ENCODE data around the gene MMP28. TPM values are rescaled to one million over a fixed set of nuclear protein-coding genes. Genes with fewer than 3 reads are reported as not detected.

Gene MMP28
- total RNA-seq, 4 donors from 2014 or later = 75.5 to 150 (median 116) TPM

DNA sequence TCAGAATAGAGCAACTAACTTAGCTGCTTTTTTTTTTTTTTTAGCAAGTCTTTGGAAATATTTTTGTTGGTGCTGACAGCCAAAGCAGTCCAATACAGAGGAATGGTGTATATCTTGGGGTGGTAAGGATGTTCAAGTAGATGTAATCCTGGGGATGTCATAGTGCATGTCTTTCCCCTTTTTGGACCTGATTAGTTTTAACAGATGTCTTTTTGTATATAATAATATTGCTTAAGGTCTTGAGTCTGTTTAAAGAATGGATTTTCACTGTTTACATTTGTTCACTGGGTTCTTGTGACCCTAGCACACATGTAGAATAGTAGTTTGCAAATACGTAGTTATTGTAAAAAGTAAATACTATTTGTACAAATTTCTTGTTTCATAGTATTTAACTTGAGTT lies 21.8 kb upstream of the MMP28 start:
- H3K4me3 ChIP-seq = no peak overlapping the region
- DNase-seq (ENCODE audit: extremely low spot score) = no peak
- peak overlapping the region; percentile 35 to 63 (median 48) for H3K27ac ChIP-seq (replicated peaks in 1 of 4)
- H3K9me3 ChIP-seq = no peaks in the 10 kb centered on the region
- no peaks in the 10 kb centered on the region for H3K27me3 ChIP-seq
- peaks cover 0 to 49% (median 19%) of the 10 kb centered on the region in 4 donors for H3K36me3 ChIP-seq
- WGBS = 39% methylated on average over 1 of the region's 1 CpG
- intact Hi-C loops (cut with DNase I) = loop anchor here (10.0 kb wide), 1 partner anchor 202 kb away; no protein-coding TSS in a partner anchor
- H3K4me1 ChIP-seq = peaks cover 16 to 96% (median 95%) of the 10 kb centered on the region in 4 donors
- TF ChIP-seq EP300 (IDR thresholded peaks at IDR 0.05) (no peak), POLR2AphosphoS5 (IDR thresholded peaks at IDR 0.05) (no peak), POLR2A (IDR thresholded peaks at IDR 0.05; ENCODE audit: low read depth) (no peak)
- TF ChIP-seq, protein P1, sequence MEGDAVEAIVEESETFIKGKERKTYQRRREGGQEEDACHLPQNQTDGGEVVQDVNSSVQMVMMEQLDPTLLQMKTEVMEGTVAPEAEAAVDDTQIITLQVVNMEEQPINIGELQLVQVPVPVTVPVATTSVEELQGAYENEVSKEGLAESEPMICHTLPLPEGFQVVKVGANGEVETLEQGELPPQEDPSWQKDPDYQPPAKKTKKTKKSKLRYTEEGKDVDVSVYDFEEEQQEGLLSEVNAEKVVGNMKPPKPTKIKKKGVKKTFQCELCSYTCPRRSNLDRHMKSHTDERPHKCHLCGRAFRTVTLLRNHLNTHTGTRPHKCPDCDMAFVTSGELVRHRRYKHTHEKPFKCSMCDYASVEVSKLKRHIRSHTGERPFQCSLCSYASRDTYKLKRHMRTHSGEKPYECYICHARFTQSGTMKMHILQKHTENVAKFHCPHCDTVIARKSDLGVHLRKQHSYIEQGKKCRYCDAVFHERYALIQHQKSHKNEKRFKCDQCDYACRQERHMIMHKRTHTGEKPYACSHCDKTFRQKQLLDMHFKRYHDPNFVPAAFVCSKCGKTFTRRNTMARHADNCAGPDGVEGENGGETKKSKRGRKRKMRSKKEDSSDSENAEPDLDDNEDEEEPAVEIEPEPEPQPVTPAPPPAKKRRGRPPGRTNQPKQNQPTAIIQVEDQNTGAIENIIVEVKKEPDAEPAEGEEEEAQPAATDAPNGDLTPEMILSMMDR (IDR thresholded peaks at IDR 0.05) = no peak

DNA sequence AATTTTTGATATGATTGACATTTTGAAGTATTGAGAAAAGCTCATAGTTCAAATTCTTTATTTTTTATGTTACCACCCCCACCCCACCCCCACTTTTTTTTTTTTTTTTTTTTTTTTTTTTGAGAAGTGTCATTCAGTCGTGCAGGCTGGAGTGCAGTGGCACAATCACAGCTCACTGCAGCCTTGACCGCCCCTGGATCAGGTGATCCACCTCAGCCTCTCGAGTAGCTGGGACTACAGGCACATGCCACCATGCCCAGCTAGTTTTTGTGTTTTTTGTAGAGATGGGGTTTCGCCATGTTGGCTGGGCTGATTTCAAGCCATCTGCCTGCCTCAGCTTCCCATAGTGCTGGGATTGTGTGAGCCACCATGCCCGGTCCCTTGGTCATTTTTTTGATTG lies 21.3 kb upstream of the MMP28 start:
- peak overlapping the region; percentile 35 to 63 (median 48) for H3K27ac ChIP-seq (replicated peaks in 1 of 4)
- H3K27me3 ChIP-seq = no peaks in the 10 kb centered on the region
- intact Hi-C loops (cut with DNase I) = loop anchor here (10.0 kb wide), 1 partner anchor 202 kb away; no protein-coding TSS in a partner anchor
- H3K4me1 ChIP-seq = peaks cover 20 to 98% (median 95%) of the 10 kb centered on the region in 4 donors
- 75% methylated on average over 4 of the region's 5 CpGs for WGBS
- no peak overlapping the region for H3K4me3 ChIP-seq
- no peak for TF ChIP-seq POLR2A (IDR thresholded peaks at IDR 0.05; ENCODE audit: low read depth)
- no peak for TF ChIP-seq EP300 (IDR thresholded peaks at IDR 0.05)
- no peak for TF ChIP-seq POLR2AphosphoS5 (IDR thresholded peaks at IDR 0.05)
- TF ChIP-seq, protein P1 (IDR thresholded peaks at IDR 0.05) = no peak
- DNase-seq (ENCODE audit: extremely low spot score) = no peak
- H3K36me3 ChIP-seq = peaks cover 0 to 45% (median 15%) of the 10 kb centered on the region in 4 donors
- no peaks in the 10 kb centered on the region for H3K9me3 ChIP-seq

DNA sequence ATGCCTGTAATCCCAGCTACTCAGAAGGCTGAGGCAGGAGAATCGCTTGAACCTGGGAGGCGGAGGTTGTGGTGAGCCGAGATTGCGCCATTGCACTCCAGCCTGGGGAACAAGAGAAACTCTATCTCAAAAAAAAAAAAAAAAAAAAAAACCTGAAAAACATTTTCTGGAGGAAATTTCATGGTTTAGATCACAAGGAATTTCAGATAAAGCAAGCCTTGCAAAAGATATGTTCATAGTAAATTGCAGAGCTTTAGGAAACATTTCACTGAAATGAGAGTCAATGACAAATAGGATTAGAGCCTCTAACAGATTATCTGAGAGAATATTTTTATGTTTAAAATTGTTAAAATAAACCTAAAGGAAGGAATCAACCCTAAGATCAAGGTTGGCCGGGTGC lies 17.0 kb upstream of the MMP28 start:
- peaks cover 42 to 85% (median 83%) of the 10 kb centered on the region in 4 donors for H3K4me1 ChIP-seq
- no peak overlapping the region for H3K27ac ChIP-seq (replicated peaks in 1 of 4)
- intact Hi-C loops (cut with DNase I) = loop anchor here (10.0 kb wide), 1 partner anchor 198 kb away; no protein-coding TSS in a partner anchor

DNA sequence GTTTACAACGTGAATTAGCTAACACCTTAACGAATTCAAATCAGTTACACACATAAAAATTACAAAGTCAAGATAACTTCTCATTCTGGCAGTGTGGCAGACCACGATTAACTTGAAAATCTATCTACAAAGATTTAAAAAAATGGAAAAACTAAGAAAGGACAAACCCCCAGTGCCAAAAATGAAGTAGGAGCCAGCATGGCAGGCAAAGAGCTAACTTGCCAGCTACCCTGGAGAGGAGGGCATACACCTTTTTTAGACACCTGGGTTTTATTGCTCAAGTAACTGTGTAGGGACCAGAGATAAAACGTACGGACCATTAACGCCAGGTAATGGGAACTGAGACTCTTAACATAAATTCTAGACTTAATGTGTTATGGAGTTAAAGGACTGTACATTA lies 16.3 kb upstream of the MMP28 start:
- H3K4me3 ChIP-seq = peak overlapping the region in 1 of 4 donors; percentile 17
- H3K9me3 ChIP-seq = no peaks in the 10 kb centered on the region
- peaks cover 36 to 78% (median 76%) of the 10 kb centered on the region in 4 donors for H3K4me1 ChIP-seq
- whole genome bisulfite sequencing = 83% methylated on average over 6 of the region's 6 CpGs
- no peaks in the 10 kb centered on the region for H3K27me3 ChIP-seq
- H3K36me3 ChIP-seq = peaks cover 0 to 11% (median 0%) of the 10 kb centered on the region in 4 donors
- no peak overlapping the region for H3K27ac ChIP-seq (replicated peaks in 1 of 4)
- intact Hi-C loops (cut with DNase I) = loop anchor here (10.0 kb wide), 1 partner anchor 197 kb away; no protein-coding TSS in a partner anchor
- DNase-seq (ENCODE audit: extremely low spot score) = no peak
- no peak for TF ChIP-seq POLR2A (IDR thresholded peaks at IDR 0.05; ENCODE audit: low read depth)
- no peak for TF ChIP-seq EP300 (IDR thresholded peaks at IDR 0.05)
- TF ChIP-seq POLR2AphosphoS5 (IDR thresholded peaks at IDR 0.05) = no peak
- TF ChIP-seq, protein P1 (IDR thresholded peaks at IDR 0.05) = no peak

More for the DNA sequence above, 17.0 kb upstream of the MMP28 start:
- Histone ChIP-seq H3K27me3 (no peaks in the 10 kb centered on the region), H3K9me3 (no peaks in the 10 kb centered on the region), H3K36me3 (peaks cover 0 to 11% (median under 1%) of the 10 kb centered on the region in 4 donors), H3K4me3 (no peak overlapping the region)
- no peak for DNase-seq (ENCODE audit: extremely low spot score)
- TF ChIP-seq POLR2AphosphoS5 (IDR thresholded peaks at IDR 0.05) = no peak
- TF ChIP-seq, protein P1 (IDR thresholded peaks at IDR 0.05) = no peak
- TF ChIP-seq EP300 (IDR thresholded peaks at IDR 0.05) = no peak
- no peak for TF ChIP-seq POLR2A (IDR thresholded peaks at IDR 0.05; ENCODE audit: low read depth)
- 85% methylated on average over 5 of the region's 5 CpGs for WGBS
